Activated T-cell treated with anti-CD3 and anti-CD28 coated beads for 24 hours (primary cell): ENCODE measurements around the gene KRT32.
"Not testable (repeated sequence)": the region's sequence is repeated elsewhere in the genome, so short reads cannot be mapped to it uniquely, and the experiment has no call there.

Experiments
- DNase-seq: peaks from one replicate; pipeline ENCODE4 v3.0.0-alpha.2; 2020; ENCODE audit warnings: low read depth

Gene KRT32

GRCh38 chr17:41463746-41464145, 3.4 kb downstream of the KRT32 start:
- DNase-seq = no peak

DNA sequence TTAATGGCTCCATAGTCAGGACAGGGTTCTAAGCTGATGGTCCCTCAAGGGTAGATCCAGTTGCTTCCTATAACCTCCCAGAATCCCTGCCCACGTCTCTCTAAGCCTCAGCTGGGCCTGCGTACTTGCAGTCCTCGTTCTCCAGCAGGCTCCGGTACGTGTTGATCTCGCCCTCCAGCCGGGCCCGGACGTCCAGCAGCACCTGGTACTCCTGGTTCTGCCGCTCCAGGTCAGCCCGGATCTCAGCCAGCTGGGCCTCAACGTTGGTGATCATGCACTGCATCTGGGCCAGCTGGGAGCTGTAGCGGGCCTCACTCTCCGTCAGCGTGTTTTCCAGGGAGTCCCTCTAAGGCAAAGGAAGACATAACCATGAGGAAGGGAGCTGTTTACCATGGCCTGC, 4.5 kb downstream of the KRT32 start:
- no peak for DNase-seq

DNA sequence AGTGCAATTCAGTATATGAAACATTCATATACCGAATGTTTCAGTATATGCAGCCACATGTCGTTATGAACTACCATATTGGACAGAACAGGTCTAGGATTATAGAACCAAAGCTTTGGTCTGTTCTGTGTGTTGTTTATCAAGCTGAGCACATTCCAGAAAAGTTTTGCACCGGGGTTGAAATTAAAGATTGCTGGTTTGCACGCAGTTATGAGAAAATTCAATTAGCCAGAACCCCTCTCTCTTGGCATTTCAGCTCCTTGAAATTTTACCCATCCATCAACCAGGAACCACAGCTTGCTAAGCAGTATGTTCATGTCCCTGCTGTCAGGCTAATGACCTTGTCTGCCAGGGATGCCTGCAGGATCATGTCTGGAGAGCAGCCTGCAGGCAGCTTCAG, 9.5 kb downstream of the KRT32 start:
- DNase-seq = no peak

GRCh38 chr17:41456204-41456603, 11.0 kb downstream of the KRT32 start:
- DNase-seq = no peak

DNA sequence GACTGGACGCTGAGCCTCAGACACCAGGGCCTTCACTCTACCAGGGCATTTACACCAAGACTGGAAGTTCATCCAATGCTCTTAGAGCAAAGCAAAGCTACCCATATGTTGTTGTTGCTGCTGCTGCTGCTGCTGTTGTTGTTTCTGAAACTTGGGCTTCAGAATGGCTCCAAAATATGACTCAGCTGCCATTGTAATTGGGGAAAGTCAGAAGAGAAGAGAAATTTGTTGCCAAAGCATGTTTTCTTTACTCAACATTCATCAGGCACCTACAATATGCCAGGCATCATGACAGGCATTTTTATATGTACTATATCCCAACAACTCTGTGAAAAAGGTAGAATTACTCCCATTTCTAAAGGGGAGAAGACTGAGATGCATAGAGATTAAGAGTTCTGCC, 11.9 kb downstream of the KRT32 start:
- no peak for DNase-seq

DNA sequence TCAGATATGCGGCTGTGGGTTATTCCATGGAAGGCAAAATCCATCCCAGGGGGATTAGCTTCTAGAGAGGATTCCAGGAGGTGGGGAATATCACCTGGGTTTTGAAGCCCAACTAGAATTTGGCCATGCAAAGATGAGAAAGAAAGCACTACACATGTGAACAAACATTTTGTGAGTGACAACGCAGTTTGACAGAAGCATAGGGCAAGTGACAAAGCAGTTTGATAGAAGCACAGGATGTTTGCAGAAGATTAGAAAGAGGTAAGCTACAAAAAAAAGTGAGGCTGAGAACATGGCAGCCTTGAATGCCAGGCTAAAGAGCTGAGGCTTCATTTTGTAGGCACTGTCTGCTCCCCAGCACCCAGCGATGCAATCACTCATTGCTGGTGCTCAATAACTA, 14.1 kb downstream of the KRT32 start:
- DNase-seq = no peak

- DNase-seq = no peak
Observed at GRCh38 chr17:41452281-41452680, 14.9 kb downstream of the KRT32 start.

DNA sequence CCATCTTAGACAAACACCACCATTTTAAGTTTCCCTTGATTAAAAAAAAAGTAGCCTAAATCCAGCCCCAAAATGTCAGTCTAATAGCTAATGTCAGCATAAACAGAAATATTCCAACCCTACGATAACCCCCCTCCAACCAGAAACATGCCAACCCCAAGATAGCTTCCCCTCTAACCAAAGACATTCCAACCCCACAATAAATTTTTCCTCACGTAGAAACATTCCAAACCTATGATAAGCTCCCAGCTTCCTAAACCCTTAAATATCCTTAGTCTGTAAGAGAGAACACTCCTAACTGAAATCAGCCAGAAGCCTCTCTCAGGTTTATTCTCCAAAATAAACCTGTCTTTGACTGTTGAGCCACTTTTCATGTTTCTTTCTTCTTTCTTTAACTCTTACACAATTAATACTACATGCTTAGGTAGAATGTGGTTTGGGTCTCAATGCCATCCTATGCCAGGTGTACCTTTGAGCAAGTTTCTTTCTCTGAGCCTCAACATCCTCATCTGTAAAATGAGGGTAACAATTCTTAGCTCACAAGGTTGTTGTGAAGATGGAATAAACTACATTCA, 15.9 kb downstream of the KRT32 start:
- DNase-seq = no peak

DNA sequence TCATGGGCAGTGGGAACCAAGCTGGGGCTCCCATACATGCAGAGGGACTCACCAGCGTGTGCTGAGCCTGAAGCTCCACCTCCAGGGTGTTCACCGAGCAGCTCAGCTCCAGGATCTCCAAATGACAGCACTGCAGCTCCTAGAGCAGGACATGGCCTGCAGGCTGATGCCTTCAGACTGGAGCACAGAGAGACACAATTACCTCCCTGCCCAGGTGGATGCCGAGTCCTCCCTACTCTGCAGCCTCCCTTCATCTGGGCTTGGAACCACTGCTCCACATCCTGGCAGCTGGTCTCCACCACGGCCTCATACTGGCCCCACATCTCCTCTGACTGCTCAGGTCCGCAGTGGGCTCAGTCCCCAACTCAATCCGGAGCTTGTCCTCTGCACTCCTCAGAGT, 18.2 kb downstream of the KRT32 start:
- no peak for DNase-seq

- DNase-seq = no peak
Observed at GRCh38 chr17:41448506-41448905, 18.7 kb downstream of the KRT32 start.

- DNase-seq = no peak
Observed at GRCh38 chr17:41446806-41447205, 20.4 kb downstream of the KRT32 start.

DNA sequence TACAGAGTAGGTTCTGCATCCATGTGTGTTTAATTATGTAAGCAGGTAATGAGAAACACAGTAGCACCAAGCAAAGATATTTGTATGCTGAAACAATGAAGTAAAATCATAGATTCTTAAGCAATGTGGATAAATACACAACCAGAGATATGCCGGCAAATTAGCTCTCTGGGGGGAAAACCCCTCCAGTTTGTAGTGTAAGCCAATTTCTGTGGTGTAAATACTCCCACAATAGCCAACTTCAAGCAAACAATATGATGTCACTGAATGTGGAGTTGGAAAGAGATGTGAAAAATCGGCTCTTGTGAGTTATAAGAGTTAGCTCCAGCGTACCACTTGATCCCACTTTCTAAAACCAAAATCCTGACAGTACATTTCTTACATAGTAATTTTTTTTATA, 22.5 kb downstream of the KRT32 start:
- DNase-seq = no peak

DNA sequence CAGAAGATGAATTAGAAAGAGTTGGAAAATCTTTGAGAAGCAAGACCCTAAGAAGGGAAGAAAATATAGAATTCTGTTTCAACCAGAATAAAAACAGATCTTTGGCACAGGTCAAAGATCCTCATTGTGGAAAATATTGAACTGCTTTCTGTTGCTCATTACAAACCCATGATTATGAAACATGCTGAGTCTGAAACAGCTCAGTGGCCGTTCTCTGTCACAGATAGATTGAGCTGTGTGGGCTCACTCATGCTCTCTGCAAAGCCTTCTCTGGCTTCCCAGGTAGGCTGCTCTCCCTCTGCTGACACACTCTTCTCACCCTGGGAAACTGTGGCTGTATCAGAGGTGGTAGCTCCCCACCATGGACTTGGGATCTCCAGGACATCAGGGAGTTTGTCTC, 23.0 kb downstream of the KRT32 start:
- DNase-seq = no peak

DNA sequence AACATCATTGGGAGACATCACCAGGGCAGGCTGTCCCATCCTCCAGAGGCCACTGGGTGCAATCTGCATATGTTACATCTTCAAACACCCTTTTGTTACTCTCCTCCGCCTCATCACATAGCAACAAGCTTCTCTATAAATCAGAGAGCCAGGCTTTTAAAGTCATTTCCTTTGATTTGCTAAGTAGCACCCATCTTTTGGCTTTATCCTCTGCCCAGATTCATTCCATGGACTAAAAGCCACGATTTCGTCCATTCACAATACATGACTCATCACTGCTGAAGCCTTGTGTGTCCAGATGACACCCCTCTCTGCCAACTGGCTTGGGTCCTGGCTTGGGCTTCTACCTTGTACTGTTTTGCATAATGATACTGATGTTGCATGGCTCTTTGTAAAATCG, 24.4 kb downstream of the KRT32 start:
- DNase-seq = no peak

DNA sequence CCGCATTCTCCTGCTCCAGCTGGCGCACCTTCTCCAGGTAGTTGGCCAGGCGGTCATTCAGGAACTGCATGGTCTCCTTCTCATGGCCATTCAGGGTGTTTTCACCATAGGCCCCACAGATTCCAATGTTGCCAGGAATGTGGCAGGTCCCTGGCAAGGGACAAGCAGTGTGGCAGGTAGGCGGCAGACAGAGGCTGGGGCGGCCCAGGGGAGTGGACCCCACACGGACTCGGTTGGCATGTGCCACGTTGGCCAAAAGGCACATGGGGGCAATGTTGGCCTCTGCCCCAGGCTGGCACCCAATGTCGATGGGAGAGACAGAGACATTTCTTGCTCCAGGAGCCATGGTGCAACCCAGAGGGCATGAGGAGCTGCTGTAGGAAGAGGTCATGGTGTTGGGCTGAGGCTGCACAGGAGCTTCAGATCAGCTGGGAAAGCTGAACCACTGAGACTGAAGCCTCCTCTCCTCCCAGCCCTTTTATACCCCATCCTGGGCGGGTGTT, 26.6 kb downstream of the KRT32 start, which contains the start of gene KRT38:
TSS of gene KRT38 (minus strand) at position 453 of the 503 bp plus-strand sequence. CDS start at position 391, 62 bp downstream.
- DNase-seq = no peak

GRCh38 chr17:41439375-41439774, 27.8 kb downstream of the KRT32 start:
- DNase-seq = no peak

DNA sequence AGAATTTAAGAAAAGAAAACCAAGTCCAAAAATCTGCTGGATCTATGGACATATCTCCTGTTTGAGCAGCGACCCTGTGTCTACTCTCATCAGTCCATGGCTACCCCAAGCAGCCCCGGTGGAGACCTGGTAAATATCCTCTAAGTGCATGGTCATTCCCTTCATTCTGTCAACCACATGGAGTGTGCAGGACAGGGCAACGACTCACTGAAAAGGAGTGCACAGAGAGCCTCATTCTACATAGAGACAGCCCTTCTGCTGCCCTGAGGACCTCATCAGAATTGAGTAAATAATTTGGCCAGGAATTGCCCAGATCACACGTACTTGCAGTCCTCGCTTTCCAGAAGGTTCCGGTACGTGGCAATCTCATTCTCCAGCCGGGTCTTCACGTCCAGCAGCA, 29.4 kb downstream of the KRT32 start:
- DNase-seq = no peak

DNA sequence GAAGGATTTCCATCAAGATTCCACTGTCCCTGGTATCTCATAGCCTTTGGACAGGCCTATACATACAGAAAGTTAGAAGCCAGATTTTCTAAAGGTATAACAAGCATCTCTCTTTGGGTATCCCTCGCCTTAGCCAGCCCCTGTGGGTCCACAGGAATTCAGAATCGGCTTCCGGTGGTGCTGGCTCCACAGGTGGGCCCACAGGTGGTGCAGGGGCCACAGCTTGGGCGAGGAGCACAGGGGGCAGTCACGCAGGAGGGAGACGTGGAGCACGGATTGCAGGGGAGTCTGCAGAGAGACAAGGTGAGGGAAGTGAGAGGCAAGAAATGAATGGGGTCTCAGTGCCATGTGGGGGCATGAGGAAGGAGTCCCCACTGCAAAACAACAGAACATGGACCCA, 29.9 kb downstream of the KRT32 start:
- DNase-seq = no peak

GRCh38 chr17:41434415-41434814, 32.8 kb downstream of the KRT32 start:
- no peak for DNase-seq

GRCh38 chr17:41434005-41434404, 33.2 kb downstream of the KRT32 start:
- DNase-seq = no peak

GRCh38 chr17:41433586-41433985, 33.6 kb downstream of the KRT32 start:
- DNase-seq = no peak

DNA sequence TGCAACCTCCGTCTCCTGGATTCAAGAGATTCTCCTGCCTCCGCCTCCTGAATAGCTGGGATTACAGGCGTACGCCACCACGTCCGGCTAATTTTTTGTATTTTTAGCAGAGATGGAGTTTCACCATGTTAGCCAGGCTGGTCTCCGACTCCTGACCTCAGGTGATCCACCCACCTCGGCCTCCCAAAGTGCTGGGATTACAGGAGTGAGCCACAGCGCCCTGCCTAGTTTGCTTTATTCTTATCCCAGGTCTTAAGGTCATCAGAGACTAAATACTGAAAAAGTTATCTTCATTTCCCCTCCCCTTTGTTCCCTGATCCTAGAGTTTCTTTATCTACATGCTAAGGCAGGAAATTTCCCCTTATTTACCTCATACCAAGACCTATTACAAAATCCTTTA, 36.8 kb downstream of the KRT32 start:
- DNase-seq = not testable (repeated sequence)

- no peak for DNase-seq
Observed at GRCh38 chr17:41429667-41430066, 37.5 kb downstream of the KRT32 start.

DNA sequence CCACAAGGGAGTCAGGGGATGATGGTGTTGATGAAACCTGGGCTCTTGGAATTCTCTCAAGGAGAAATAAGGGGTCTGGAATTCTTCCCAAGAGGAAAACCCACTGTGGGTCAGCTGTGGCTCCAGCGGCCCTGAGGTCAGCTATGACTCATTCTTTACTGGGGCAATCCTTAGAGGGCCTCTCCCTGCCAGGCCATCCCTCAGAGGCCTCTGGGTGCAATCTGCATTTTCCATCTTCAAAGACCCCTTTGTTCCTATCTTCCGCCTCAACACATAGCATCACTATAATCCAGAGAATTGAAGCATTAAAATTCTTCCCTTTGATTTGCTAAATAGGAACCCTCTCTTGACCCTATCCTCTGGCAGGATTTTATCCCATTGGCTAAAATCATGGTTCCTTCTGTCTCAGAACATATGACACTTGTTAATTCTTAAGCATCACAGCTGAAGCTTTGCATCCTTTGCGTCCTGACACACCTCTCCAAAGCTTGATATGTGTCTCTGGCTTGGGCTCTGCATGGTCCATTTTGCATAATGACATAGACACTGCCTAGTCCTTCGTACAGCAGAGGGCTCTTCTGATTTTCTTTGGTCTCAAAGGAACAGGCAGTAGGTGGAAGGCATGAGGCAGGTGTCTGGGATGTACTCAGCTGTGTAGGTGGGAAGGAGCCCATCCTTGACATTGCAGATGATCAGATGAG, 38.4 kb downstream of the KRT32 start:
- DNase-seq = no peak
